Heart right ventricle (tissue), 16 donors: Measurements from ENCODE around the gene WWOX. TPM values are rescaled to one million over a fixed set of nuclear protein-coding genes. Genes with fewer than 3 reads are reported as not detected.

ENCODE experiments used
- ATAC-seq, 8 donors: fragments of 200-7000 bp; cut with Tn5 transposase; one replicate each; pipeline ENCODE4 v1.9.1; 2020; ENCODE audit warnings: mild to moderate bottlenecking in 8 of 8, moderate library complexity in 8 of 8, moderate number of reproducible peaks in 1 of 8
- DNase-seq, 2 donors: peaks; one replicate each; pipeline ENCODE4 v3.0.0-alpha.2; 2020
- H3K27ac ChIP-seq, 10 donors: fragments of 200-600 bp; sonication (generic) in 2 of 10; one replicate each; pipeline versions ENCODE4 v1.5.0 to v1.8.0; 2020 to 2022; ENCODE audit warnings: mild to moderate bottlenecking in 3 of 10
- H3K27me3 ChIP-seq, 7 donors: fragments of 200-600 bp; one replicate each; pipeline ENCODE4 v1.8.0; 2021 to 2022; ENCODE audit warnings: mild to moderate bottlenecking in 2 of 7
- H3K36me3 ChIP-seq, 9 donors: fragments of 200-600 bp; sonication (generic) in 1 of 9; one replicate each; pipeline versions ENCODE4 v1.5.0 to v1.8.0; 2020 to 2022; ENCODE audit warnings: mild to moderate bottlenecking in 2 of 9
- H3K4me1 ChIP-seq, 9 donors: fragments of 200-600 bp; sonication (generic) in 1 of 9; one replicate each; pipeline versions ENCODE4 v1.5.0 to v1.8.0; 2020 to 2022; ENCODE audit warnings: mild to moderate bottlenecking in 4 of 9
- H3K4me3 ChIP-seq, 10 donors: fragments of 200-600 bp; sonication (generic) in 2 of 10; one replicate each; pipeline versions ENCODE4 v1.5.0 to v1.8.0; 2020 to 2022; ENCODE audit warnings: mild to moderate bottlenecking in 7 of 10, moderate library complexity in 2 of 10
- H3K9me3 ChIP-seq, 11 donors: fragments of 200-600 bp in 10 of 11; sonication (generic) in 2 of 11; one replicate each; pipeline versions ENCODE4 v1.5.0 to v1.8.0; 2013 to 2022; ENCODE audit warnings: mild to moderate bottlenecking in 2 of 11, control low read depth in 1 of 11, moderate library complexity in 1 of 11
- WGBS, 2 donors: extraction: QIAGEN DNeasy Blood & Tissue Kit; methylation state at CpG; one replicate each; pipeline ENCODE4 v1.1.7; 2013; ENCODE audit warnings: inconsistent platforms in 1 of 2; 5-methylcytosine and 5-hydroxymethylcytosine counted together
- intact Hi-C, 10 donors: fragments of 100-400 bp; cut with DNase I; formaldehyde crosslinking; loops; one replicate each; pipeline versions ENCODE4 v1.11.1 to v1.14.2; 2022
- polyA plus RNA-seq, 2 donors: library from polyadenylated mRNA; stranded (reverse); fragments of 200-250 nt; gene quantifications; one replicate each; pipeline ENCODE4 v1.2.3, GENCODE V29; 2013
- total RNA-seq, 10 donors: library from RNA; stranded (reverse); fragmentation: NEBNext Ultra II Directional in 3 of 10; extraction: Animal tissue kit (Norgen Biotek cat#: 25700) in 3 of 10; gene quantifications; one replicate each; pipeline versions ENCODE4 v1.2.1 to v1.2.4, GENCODE V29; 2021 to 2023
- TF ChIP-seq, protein P1 (sequence below), 9 donors: fragments of 200-600 bp; sonication (generic) in 2 of 9; IDR thresholded peaks; one replicate each; pipeline versions ENCODE4 v1.5.0 to v1.8.0; 2021 to 2022; ENCODE audit warnings: antibody characterized with exemption in 9 of 9, mild to moderate bottlenecking in 5 of 9, moderate library complexity in 1 of 9
- donor health status: Arrhythmogenic right ventricular cardiomyopathy.
- donor health status: ischemic (EF 13 %, LVEDD 7.1; RV severe dilation, severe dysfunction).
- donor health status: healthy with polysubstance abuse.
- donor health status: DM: no; HTN: yes; CAD: no.
- donor health status: DM: no; HTN: no; CAD: no.
- donor health status: ischemic (EF 25% LVEDD 6.9; RV normal size, moderate dysfunction).
- donor health status: ischemic (EF 25% LVEDD 5.7; RV mildly dilated, moderate dysfunction).
- donor health status: healthy.
- donor health status: DM: yes; HTN: yes; CAD: no.
- donor health status: Ischemic cardiomyopathy.
- donor health status: ischemic (EF 35%, LVEDD 5.7; RV mildly dilated, moderate dysfunction).
- donor health status: nonischemic (EF 11% LVEDD 7.7; RV severe dilation, severe dysfunction).
- donor health status: DM: yes; HTN: yes; CAD: no.
- donor health status: PGD.
- donor health status: ischemic (EF 29% LVEDD 5.4; RV normal size, mild dysfunction).
- donor health status: nonischemic (EF 23%, LVEDD 6.1; RV moderate dilation, normal function).

The WWOX gene
- total and polyA plus RNA-seq, 12 donors: 4.9 to 15.0 (median 9.9) TPM

GRCh38 chr16:78879011-78879410, 779.6 kb downstream of the WWOX start:
- intact Hi-C loops: no loop called here
- DNase-seq (no peak), ATAC-seq (no peak)
- H3K4me3 ChIP-seq: no peak overlapping the region
- no peaks in the 10 kb centered on the region for H3K27me3 ChIP-seq
- H3K36me3 ChIP-seq: no peaks in the 10 kb centered on the region
- TF ChIP-seq, protein P1, sequence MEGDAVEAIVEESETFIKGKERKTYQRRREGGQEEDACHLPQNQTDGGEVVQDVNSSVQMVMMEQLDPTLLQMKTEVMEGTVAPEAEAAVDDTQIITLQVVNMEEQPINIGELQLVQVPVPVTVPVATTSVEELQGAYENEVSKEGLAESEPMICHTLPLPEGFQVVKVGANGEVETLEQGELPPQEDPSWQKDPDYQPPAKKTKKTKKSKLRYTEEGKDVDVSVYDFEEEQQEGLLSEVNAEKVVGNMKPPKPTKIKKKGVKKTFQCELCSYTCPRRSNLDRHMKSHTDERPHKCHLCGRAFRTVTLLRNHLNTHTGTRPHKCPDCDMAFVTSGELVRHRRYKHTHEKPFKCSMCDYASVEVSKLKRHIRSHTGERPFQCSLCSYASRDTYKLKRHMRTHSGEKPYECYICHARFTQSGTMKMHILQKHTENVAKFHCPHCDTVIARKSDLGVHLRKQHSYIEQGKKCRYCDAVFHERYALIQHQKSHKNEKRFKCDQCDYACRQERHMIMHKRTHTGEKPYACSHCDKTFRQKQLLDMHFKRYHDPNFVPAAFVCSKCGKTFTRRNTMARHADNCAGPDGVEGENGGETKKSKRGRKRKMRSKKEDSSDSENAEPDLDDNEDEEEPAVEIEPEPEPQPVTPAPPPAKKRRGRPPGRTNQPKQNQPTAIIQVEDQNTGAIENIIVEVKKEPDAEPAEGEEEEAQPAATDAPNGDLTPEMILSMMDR (IDR thresholded peaks at IDR 0.05): no peak
- WGBS, 2 donors: 92 to 94% methylated on average over 5 of the region's 5 CpGs
- H3K27ac ChIP-seq: no peak overlapping the region
- no peaks in the 10 kb centered on the region for H3K9me3 ChIP-seq
- H3K4me1 ChIP-seq: no peaks in the 10 kb centered on the region

- Histone ChIP-seq H3K27me3 (no peaks in the 10 kb centered on the region), H3K9me3 (no peaks in the 10 kb centered on the region), H3K4me1 (no peaks in the 10 kb centered on the region), H3K27ac (no peak overlapping the region), H3K4me3 (no peak overlapping the region), H3K36me3 (no peaks in the 10 kb centered on the region)
- DNase-seq (no peak), ATAC-seq (no peak)
- intact Hi-C loops: no loop called here
- WGBS, 2 donors: 96 to 98% methylated on average over 3 of the region's 3 CpGs
- TF ChIP-seq, protein P1 (IDR thresholded peaks at IDR 0.05): no peak
Measured at GRCh38 chr16:78882150-78882549, 782.7 kb downstream of the WWOX start.

DNA sequence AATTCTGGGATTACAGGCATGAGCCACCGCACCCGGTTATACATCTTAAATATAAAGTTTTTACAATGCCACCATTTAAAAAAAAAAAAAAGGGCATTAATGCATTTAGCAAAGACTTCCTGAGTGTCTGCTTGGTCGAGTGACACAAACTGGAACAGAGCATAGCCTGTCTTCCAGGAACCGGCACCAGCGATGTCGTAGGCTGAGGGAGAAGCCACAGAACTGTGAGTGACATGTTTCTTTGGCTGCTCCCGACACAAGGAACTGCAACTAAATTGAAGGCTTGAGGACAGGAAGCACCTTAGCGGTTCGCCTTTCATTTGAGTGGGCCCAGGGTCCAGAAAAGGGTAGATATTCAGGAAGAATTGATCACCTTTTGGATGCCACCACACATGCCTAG, 783.3 kb downstream of the WWOX start:
- no peaks in the 10 kb centered on the region for H3K36me3 ChIP-seq
- 77 to 83% methylated on average over 9 of the region's 9 CpGs for WGBS, 2 donors
- intact Hi-C loops: no loop called here
- DNase-seq (no peak), ATAC-seq (no peak)
- H3K27me3 ChIP-seq: no peaks in the 10 kb centered on the region
- H3K9me3 ChIP-seq: no peaks in the 10 kb centered on the region
- no peak overlapping the region for H3K4me3 ChIP-seq
- no peak overlapping the region for H3K27ac ChIP-seq
- TF ChIP-seq, protein P1 (IDR thresholded peaks at IDR 0.05): no peak
- no peaks in the 10 kb centered on the region for H3K4me1 ChIP-seq

- Histone ChIP-seq H3K36me3 (no peaks in the 10 kb centered on the region), H3K9me3 (no peaks in the 10 kb centered on the region), H3K4me3 (no peak overlapping the region), H3K27ac (no peak overlapping the region), H3K27me3 (no peaks in the 10 kb centered on the region), H3K4me1 (no peaks in the 10 kb centered on the region)
- ATAC-seq: no peak
- DNase-seq: no peak
- TF ChIP-seq, protein P1 (IDR thresholded peaks at IDR 0.05): no peak
- intact Hi-C loops: no loop called here
Measured at GRCh38 chr16:78884204-78884603, 784.8 kb downstream of the WWOX start.

DNA sequence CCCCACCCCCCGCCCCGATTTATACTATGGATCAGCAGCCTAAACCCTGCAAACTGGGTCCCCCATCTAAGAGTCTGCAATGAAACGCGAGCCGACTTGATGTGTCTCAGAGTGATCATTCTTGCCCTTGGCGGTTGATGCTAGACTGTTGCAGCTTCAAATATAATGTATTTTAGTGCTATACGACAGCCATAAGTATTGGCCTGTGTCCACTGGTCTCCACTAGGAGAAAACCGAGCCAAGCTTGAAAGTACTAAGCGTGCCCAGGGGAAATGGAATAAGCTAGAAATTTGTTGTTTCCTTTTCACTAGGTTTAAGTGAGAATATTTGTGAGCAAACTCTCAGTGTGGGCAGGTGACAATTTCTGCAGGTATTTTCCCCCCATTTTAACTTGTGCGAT, 789.9 kb downstream of the WWOX start:
- TF ChIP-seq, protein P1 (IDR thresholded peaks at IDR 0.05): no peak
- intact Hi-C loops: no loop called here
- no peak overlapping the region for H3K27ac ChIP-seq
- H3K36me3 ChIP-seq: no peaks in the 10 kb centered on the region
- ATAC-seq: no peak
- H3K4me1 ChIP-seq: peaks cover 0 to 8% (median 0%) of the 10 kb centered on the region in 9 donors
- 87 to 88% methylated on average over 10 of the region's 10 CpGs for WGBS, 2 donors
- H3K27me3 ChIP-seq: no peaks in the 10 kb centered on the region
- H3K4me3 ChIP-seq: no peak overlapping the region
- no peaks in the 10 kb centered on the region for H3K9me3 ChIP-seq
- DNase-seq: no peak
